Tibial nerve (tissue), 4 donors: Measurements from ENCODE around the gene REPIN1. TPM values are rescaled to one million over a fixed set of nuclear protein-coding genes. Genes with fewer than 3 reads are reported as not detected.

ENCODE experiments used
- DNase-seq, 2 donors: peaks; one replicate each; pipeline ENCODE4 v3.0.0-alpha.2; 2019; ENCODE audit warnings: low spot score in 2 of 2
- H3K27ac ChIP-seq, 4 donors: fragments of 200-600 bp; sonication (generic) in 3 of 4; one replicate each; pipeline ENCODE4 v1.5.1; 2017 to 2019; ENCODE audit warnings: mild to moderate bottlenecking in 1 of 4
- H3K27me3 ChIP-seq, 2 donors: fragments of 200-600 bp; sonication (generic) in 1 of 2; one replicate each; pipeline versions ENCODE4 v1.5.1 to v1.6.0; 2017 to 2019
- H3K36me3 ChIP-seq, 3 donors: fragments of 200-600 bp; sonication (generic); one replicate each; pipeline ENCODE4 v1.5.1; 2018 to 2019
- H3K4me1 ChIP-seq, 4 donors: fragments of 200-600 bp; sonication (generic) in 3 of 4; one replicate each; pipeline ENCODE4 v1.5.1; 2017 to 2019
- H3K4me3 ChIP-seq, 4 donors: fragments of 200-600 bp; sonication (generic) in 3 of 4; one replicate each; pipeline ENCODE4 v1.5.1; 2017 to 2019; ENCODE audit warnings: mild to moderate bottlenecking in 1 of 4, moderate library complexity in 1 of 4
- H3K9me3 ChIP-seq, 4 donors: fragments of 200-600 bp; sonication (generic) in 3 of 4; one replicate each; pipeline ENCODE4 v1.5.1; 2017 to 2019
- CTCF ChIP-seq, 5 experiments: fragments of 200-600 bp in 3 of 5; fragments of 450-650 bp in 2 of 5; sonication (generic) in 3 of 5; IDR thresholded peaks; one replicate each; pipeline ENCODE4 v1.5.1; 2016 to 2019; ENCODE audit warnings: antibody characterized with exemption in 5 of 5, mild to moderate bottlenecking in 3 of 5, moderate library complexity in 2 of 5
- EP300 ChIP-seq, 2 donors: sonication (generic); formaldehyde crosslinking; IDR thresholded peaks; one replicate each; pipeline ENCODE4 v1.6.1; 2017; ENCODE audit warnings: antibody characterized with exemption in 2 of 2, mild to moderate bottlenecking in 1 of 2
- POLR2A ChIP-seq, 2 donors: fragments of 450-650 bp; IDR thresholded peaks; one replicate each; pipeline ENCODE4 v1.6.1; 2017; ENCODE audit warnings: antibody characterized with exemption in 2 of 2, mild to moderate bottlenecking in 2 of 2, moderate library complexity in 2 of 2
- WGBS, 2 donors: methylation state at CpG; one replicate each; pipeline ENCODE4 v1.1.5; 2018; 5-methylcytosine and 5-hydroxymethylcytosine counted together
- total RNA-seq, 4 donors: library from RNA; depleted of rRNA; stranded (reverse); fragments of >200 nt; gene quantifications; one replicate each; pipeline ENCODE4 v1.1.0, GENCODE V29; 2016

Gene REPIN1
- total RNA-seq, 4 donors from 2014 or later = 65.8 to 70.2 (median 68.3) TPM

DNA sequence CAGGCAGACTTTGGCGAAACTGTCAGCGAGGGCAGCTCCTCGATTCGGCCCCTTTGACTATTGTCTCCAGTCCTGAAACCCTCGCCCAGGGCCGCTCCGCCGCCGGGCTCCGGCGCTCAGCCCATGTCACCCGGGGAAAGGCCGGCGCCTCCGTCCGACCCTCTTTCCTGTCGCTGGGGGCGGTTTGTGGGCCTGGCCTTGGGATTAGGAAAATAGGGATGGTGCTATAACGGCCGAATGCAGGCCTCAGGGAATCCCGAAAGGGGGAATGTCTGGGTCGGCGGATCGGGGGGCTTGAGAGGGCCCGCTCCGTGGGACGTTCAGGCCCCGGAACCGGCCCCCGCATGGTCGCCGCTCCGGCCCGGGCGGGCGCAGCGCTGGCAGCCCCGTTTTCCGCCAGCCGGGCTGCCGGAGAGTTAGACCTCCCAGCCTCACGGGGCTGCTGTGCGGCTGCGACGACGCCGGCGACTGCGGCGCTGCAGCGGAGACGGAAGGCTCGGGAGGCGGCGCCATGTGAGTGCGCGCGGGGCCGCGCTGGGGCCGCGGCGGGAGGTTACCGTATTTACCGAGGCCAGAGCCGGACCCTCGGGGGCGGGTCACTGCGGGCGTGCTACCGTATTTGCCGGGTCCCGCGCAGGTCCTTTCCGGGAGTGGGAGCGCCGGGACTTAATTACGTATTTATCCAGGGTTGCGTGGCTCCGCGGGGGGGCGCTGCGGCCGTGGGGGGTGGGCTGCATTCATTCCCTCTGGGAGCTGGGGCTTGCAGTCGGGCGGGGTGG, 36.4 kb downstream of the REPIN1 start:
- 0 to 1% methylated on average over 20 to 35 of the region's 86 CpGs for WGBS, 2 donors

GRCh38 chr7:150405584-150406311, 37.1 kb downstream of the REPIN1 start:
- peak overlapping the region; percentile 71 to 93 (median 86) for H3K4me3 ChIP-seq
- DNase-seq = peak in 1 of 2 donors; percentile 31
- peaks cover 0 to 44% (median 18%) of the 10 kb centered on the region in 4 donors for H3K4me1 ChIP-seq
- no peaks in the 10 kb centered on the region for H3K27me3 ChIP-seq
- peaks cover 0 to 31% (median 0%) of the 10 kb centered on the region in 3 donors for H3K36me3 ChIP-seq
- H3K9me3 ChIP-seq = no peaks in the 10 kb centered on the region
- TF ChIP-seq CTCF (IDR thresholded peaks at IDR 0.05) = no peak
- TF ChIP-seq EP300 (IDR thresholded peaks at IDR 0.05) = no peak
- TF ChIP-seq POLR2A (IDR thresholded peaks at IDR 0.05) = no peak
- 4 to 7% methylated on average over 31 to 35 of the region's 35 CpGs for WGBS, 2 donors
- peak overlapping the region; percentile 93 to 99 (median 98) for H3K27ac ChIP-seq

More for the DNA sequence above, 36.4 kb downstream of the REPIN1 start:
- Histone ChIP-seq H3K4me3 (peak overlapping the region; percentile 71 to 93 (median 86)), H3K27me3 (no peaks in the 10 kb centered on the region), H3K36me3 (peaks cover 0 to 23% (median 0%) of the 10 kb centered on the region in 3 donors), H3K4me1 (peaks cover 0 to 43% (median 18%) of the 10 kb centered on the region in 4 donors), H3K27ac (peak overlapping the region; percentile 93 to 99 (median 98)), H3K9me3 (no peaks in the 10 kb centered on the region)
- peak; percentile 78 to 83 for DNase-seq
- TF ChIP-seq POLR2A (IDR thresholded peaks at IDR 0.05) (peak; percentile 59 to 64), EP300 (IDR thresholded peaks at IDR 0.05) (peak in 1 of 2 donors; percentile 80), CTCF (IDR thresholded peaks at IDR 0.05) (peak; percentile 23 to 63 (median 34))

DNA sequence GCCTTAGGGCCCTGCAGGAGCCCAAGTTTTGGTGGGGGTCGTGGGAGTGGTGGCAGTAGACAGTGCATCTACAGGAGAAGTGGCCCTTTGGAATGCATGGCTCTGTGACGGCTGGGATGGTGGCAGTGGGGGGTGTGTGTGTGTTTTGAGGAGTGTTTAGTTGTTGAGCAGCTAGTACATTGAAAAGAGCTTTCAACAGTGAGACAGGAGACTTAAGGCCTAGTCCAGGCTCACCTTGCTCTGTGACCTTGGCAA, 37.6 kb downstream of the REPIN1 start:
- Histone ChIP-seq H3K36me3 (peaks cover 0 to 36% (median 0%) of the 10 kb centered on the region in 3 donors), H3K27me3 (no peaks in the 10 kb centered on the region), H3K27ac (peak overlapping the region in 3 of 4 donors; percentile 98 to 99 (median 98)), H3K4me1 (peaks cover 0 to 48% (median 20%) of the 10 kb centered on the region in 4 donors), H3K4me3 (peak overlapping the region; percentile 71 to 93 (median 86)), H3K9me3 (no peaks in the 10 kb centered on the region)
- no peak for DNase-seq
- TF ChIP-seq CTCF (IDR thresholded peaks at IDR 0.05) = no peak
- TF ChIP-seq EP300 (IDR thresholded peaks at IDR 0.05) = no peak
- no peak for TF ChIP-seq POLR2A (IDR thresholded peaks at IDR 0.05)
- WGBS, 2 donors = 7 to 17% methylated on average over 2 of the region's 2 CpGs

DNA sequence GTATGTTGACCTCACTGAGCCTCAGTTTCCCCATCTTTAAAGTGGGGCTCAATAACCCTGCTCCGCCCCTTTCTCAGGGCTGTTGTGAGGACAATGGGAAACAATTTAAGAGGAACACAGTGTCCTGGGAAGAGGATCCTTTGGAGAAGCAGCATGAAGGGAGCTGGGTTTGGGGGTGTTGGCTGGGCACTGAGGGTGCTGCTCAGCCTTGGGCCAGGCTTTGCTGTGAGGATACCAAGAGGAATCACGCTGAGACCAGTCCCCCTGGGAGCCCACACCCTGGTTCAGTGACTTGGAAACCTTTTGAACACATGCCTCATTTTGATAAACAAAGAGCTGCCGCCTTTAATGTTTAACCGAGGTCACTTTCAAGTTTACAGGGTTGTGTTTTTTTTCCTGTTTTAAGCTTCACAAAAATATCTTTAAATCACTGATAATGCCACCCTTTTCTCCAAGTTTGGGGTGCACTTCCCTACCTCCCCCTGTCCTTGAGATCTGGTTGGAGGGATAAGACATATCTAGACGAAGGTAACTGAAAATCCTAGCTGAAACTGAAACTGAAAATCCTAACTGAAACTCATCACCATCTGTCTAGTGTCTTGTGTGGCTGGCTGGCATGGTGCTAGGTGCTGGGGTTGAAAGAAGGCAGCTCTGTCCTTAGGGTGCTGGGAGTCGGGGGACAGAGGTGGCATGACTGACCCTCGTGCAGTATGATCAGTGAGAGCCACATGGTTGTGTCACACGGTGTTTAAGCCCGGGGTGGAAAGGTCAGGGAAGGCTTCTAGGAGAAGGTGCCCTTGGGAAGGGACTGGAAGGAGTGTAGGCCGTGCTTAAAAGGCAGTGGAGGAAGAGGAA, 38.2 kb downstream of the REPIN1 start:
- peak overlapping the region in 3 of 4 donors; percentile 98 to 99 (median 98) for H3K27ac ChIP-seq
- no peak for DNase-seq
- TF ChIP-seq POLR2A (IDR thresholded peaks at IDR 0.05) (no peak), CTCF (IDR thresholded peaks at IDR 0.05) (no peak), EP300 (IDR thresholded peaks at IDR 0.05) (no peak)
- H3K36me3 ChIP-seq = peaks cover 0 to 41% (median 0%) of the 10 kb centered on the region in 3 donors
- no peaks in the 10 kb centered on the region for H3K27me3 ChIP-seq
- H3K4me1 ChIP-seq = peaks cover 0 to 42% (median 20%) of the 10 kb centered on the region in 4 donors
- peak overlapping the region in 3 of 4 donors; percentile 71 to 93 (median 92) for H3K4me3 ChIP-seq
- H3K9me3 ChIP-seq = no peaks in the 10 kb centered on the region
- 49 to 50% methylated on average over 10 of the region's 10 CpGs for WGBS, 2 donors
